K562 (cell line): ENCODE data around the gene TMEM217. TPM values are rescaled to one million over a fixed set of nuclear protein-coding genes. Genes with fewer than 3 reads are reported as not detected.

ENCODE experiments used
- ATAC-seq: fragments of 200-7000 bp; cut with Tn5 transposase; 3 replicates; pipeline ENCODE4 v1.9.1; 2020; ENCODE audit warnings: moderate library complexity
- BruUV-seq: library from RNA; stranded (reverse); fragments of 400-500 nt; replicated peaks from 2 replicates; lab custom pipeline; 2021; lab: Mats Ljungman, UMichigan
- CTCF ChIA-PET: fragments of 300-600 bp; formaldehyde crosslinking; extraction: SDS; loops from one replicate; lab custom pipeline; 2021; ENCODE audit warnings: low intra/inter-chr PET ratio; lab: Yijun Ruan, JAX
- POLR2A ChIA-PET: fragments of 300-600, 350-650 bp; sonication (Branson Sonifier 250); formaldehyde crosslinking; extraction: SDS; loops from one replicate; lab custom pipeline; 2021; ENCODE audit warnings: antibody characterized with exemption, inconsistent platforms; lab: Yijun Ruan, JAX
- DNase-seq, 4 experiments: peaks; one replicate each; pipeline versions ENCODE4 v3.0.0 to v3.0.0-alpha.2; 2011 to 2018; ENCODE audit warnings: low spot score in 3 of 4, mixed read lengths in 3 of 4; ENCODE audit errors: extremely low read depth in 1 of 4
- FAIRE-seq: peaks from 2 replicates; lab custom pipeline; 2011; peaks lifted over from hg19 to GRCh38; lab: Jason Lieb, UNC
- H2AFZ ChIP-seq: 2 replicates; pipeline ENCODE4 v1.6.0; 2011; ENCODE audit warnings: low read depth, low read length, control low read depth, inconsistent platforms
- H3K27ac ChIP-seq: fragments of 200-600 bp; 3 replicates; pipeline ENCODE4 v1.8.0; 2011; ENCODE audit warnings: low read depth, mild to moderate bottlenecking, control low read depth, inconsistent platforms, low read length, moderate library complexity, mixed read lengths; ENCODE audit errors: extremely low read depth
- H3K27me3 ChIP-seq, 2 experiments: fragments of 300-600 bp in 1 of 2; 2 replicates in 1 of 2; 3 replicates in 1 of 2; pipeline versions ENCODE4 v1.6.0 to v1.8.0; 2011; ENCODE audit warnings: inconsistent platforms in 2 of 2, low read length in 2 of 2, mild to moderate bottlenecking in 1 of 2, mixed read lengths in 1 of 2, moderate library complexity in 1 of 2; ENCODE audit not compliant: control insufficient read depth in 2 of 2, insufficient read depth in 2 of 2
- H3K36me3 ChIP-seq: fragments of 300-600 bp; 3 replicates; pipeline ENCODE4 v1.8.0; 2011; ENCODE audit warnings: mild to moderate bottlenecking, low read length, inconsistent platforms; ENCODE audit not compliant: control insufficient read depth, insufficient read depth
- H3K4me1 ChIP-seq, 2 experiments: fragments of 200-600 bp in 1 of 2; replicated peaks in 1 of 2; 2 replicates in 1 of 2; 3 replicates in 1 of 2; pipeline versions ENCODE4 v1.5.1 to v1.8.0; 2011; ENCODE audit warnings: inconsistent platforms in 2 of 2, low read length in 2 of 2, mild to moderate bottlenecking in 1 of 2, mixed read lengths in 1 of 2, moderate library complexity in 1 of 2; ENCODE audit not compliant: control insufficient read depth in 2 of 2, insufficient read depth in 2 of 2
- H3K4me2 ChIP-seq: 2 replicates; pipeline ENCODE4 v1.6.1; 2011; ENCODE audit warnings: low read length, control low read depth, inconsistent platforms, mixed read lengths; ENCODE audit not compliant: insufficient read depth
- H3K4me3 ChIP-seq: fragments of 200-600 bp; sonication (generic), shearing (Covaris generic); 2 replicates; pipeline ENCODE4 v1.5.1; 2016; ENCODE audit warnings: control low read depth, inconsistent platforms
- H3K79me2 ChIP-seq: fragments of 200-600 bp; 3 replicates; pipeline ENCODE4 v1.8.0; 2011; ENCODE audit warnings: low read length, inconsistent platforms; ENCODE audit not compliant: control insufficient read depth, insufficient read depth
- H3K9ac ChIP-seq, 2 experiments: 2 replicates each; pipeline versions ENCODE4 v1.6.0 to v1.6.1; 2011; ENCODE audit warnings: low read depth in 2 of 2, low read length in 2 of 2, control low read depth in 1 of 2, inconsistent platforms in 1 of 2, mild to moderate bottlenecking in 1 of 2, mixed read lengths in 1 of 2; ENCODE audit not compliant: insufficient read depth in 1 of 2
- H3K9me1 ChIP-seq: one replicate; pipeline ENCODE4 v1.6.0; 2011; ENCODE audit warnings: inconsistent platforms, mild to moderate bottlenecking, low read length, moderate library complexity; ENCODE audit not compliant: control insufficient read depth, insufficient read depth
- H3K9me3 ChIP-seq: replicated peaks from 2 replicates; pipeline ENCODE4 v1.5.1; 2011; ENCODE audit warnings: low read depth, low read length, inconsistent platforms; ENCODE audit not compliant: control insufficient read depth, insufficient read depth
- H4K20me1 ChIP-seq: replicated peaks from 2 replicates; pipeline ENCODE4 v1.6.1; 2011; ENCODE audit warnings: low read length, inconsistent platforms, mixed read lengths; ENCODE audit not compliant: control insufficient read depth, insufficient read depth
- CBX2 ChIP-seq: fragments of 200-600 bp; sonication (generic); IDR thresholded peaks from one replicate; pipeline ENCODE4 v1.6.1; 2012; ENCODE audit warnings: mild to moderate bottlenecking, low read length, inconsistent platforms; ENCODE audit not compliant: insufficient read depth, poor library complexity, severe bottlenecking
- CGGBP1 ChIP-seq: fragments of 250-450 bp; sonication (Bioruptor Pico); IDR thresholded peaks from 2 replicates; pipeline ENCODE4 v1.9.0; 2021; ENCODE audit warnings: mild to moderate bottlenecking
- CHD7 ChIP-seq: fragments of 200-600 bp; sonication (generic); IDR thresholded peaks from one replicate; pipeline ENCODE4 v1.6.1; 2012; ENCODE audit warnings: mild to moderate bottlenecking, low read depth, low read length, inconsistent platforms
- ILF3 ChIP-seq: fragments of 450-650 bp; IDR thresholded peaks from 2 replicates; pipeline ENCODE4 v1.6.1; 2018; ENCODE audit warnings: antibody characterized with exemption, mild to moderate bottlenecking, moderate library complexity, borderline replicate concordance
- RBM14 ChIP-seq: fragments of 200-400 bp; formaldehyde crosslinking; IDR thresholded peaks from 2 replicates; pipeline ENCODE4 v1.6.1; 2018; ENCODE audit warnings: low read depth, mild to moderate bottlenecking, low read length, moderate library complexity, borderline replicate concordance; ENCODE audit not compliant: insufficient read depth
- TEAD2 ChIP-seq: fragments of 450-650 bp; IDR thresholded peaks from 2 replicates; pipeline ENCODE4 v1.6.1; 2016; ENCODE audit warnings: missing genetic modification characterization, control low read depth, missing compliant biosample characterization
- ZBTB2 ChIP-seq: fragments of 450-650 bp; IDR thresholded peaks from 2 replicates; pipeline ENCODE4 v1.6.1; 2016; ENCODE audit warnings: antibody characterized with exemption
- ZNF583 ChIP-seq: fragments of 250-450 bp; sonication (Bioruptor Pico); IDR thresholded peaks from 2 replicates; pipeline ENCODE4 v1.4.0; 2020
- WGBS: fragments of 100-300 bp; shearing (Covaris generic); methylation state at CpG from one replicate; pipeline ENCODE4 v1.1.6; 2016; ENCODE audit warnings: low coverage, mixed read lengths; ENCODE audit not compliant: insufficient coverage; ENCODE audit errors: missing lambda C conversion rate; 5-methylcytosine and 5-hydroxymethylcytosine counted together
- in situ Hi-C: fragments of 300-500 bp; cut with MboI; formaldehyde crosslinking; loops from 4 replicates; pipeline ENCODE4 v1.15.0; 2018; ENCODE audit warnings: inconsistent platforms, mixed read lengths
- intact Hi-C: fragments of 100-400 bp; cut with micrococcal nuclease; formaldehyde crosslinking; loops from 2 replicates; pipeline ENCODE4 v1.14.2; 2022
- polyA plus RNA-seq, 8 experiments: library from polyadenylated mRNA; depleted of rRNA in 4 of 8; stranded (reverse) in 5 of 8; unstranded in 3 of 8; fragments of >200 nt; fragmentation: Nextera tagmentation in 2 of 8; fragmentation: Illumina TruSeq in 1 of 8; extraction: Ambion mirVana in 2 of 8; extraction: Trizol in 1 of 8; gene quantifications; 2 replicates each; pipeline versions ENCODE4 v1.2.1 to v1.2.3, GENCODE V29; 2011 to 2014; ENCODE audit warnings: inconsistent platforms in 1 of 8, missing spikeins in 1 of 8
- total RNA-seq, 7 experiments: library from RNA; depleted of rRNA in 6 of 7; stranded (reverse); fragments of >200 nt in 6 of 7; fragmentation: Illumina TruSeq in 2 of 7; extraction: Trizol in 2 of 7; gene quantifications; 2 replicates each; pipeline versions ENCODE4 v1.2.1 to v1.2.3, GENCODE V29; 2011 to 2021; ENCODE audit warnings: low replicate concordance in 1 of 7

Gene TMEM217
- total and polyA plus RNA-seq, 9 of the 15 experiments (the other 6 are each of a cell fraction or from before 2014, with no cell fraction given), result 1.3 to 8.0 (median 1.9) TPM

GRCh38 chr6:37218061-37218460 is 39.9 kb downstream of the TMEM217 start:
- in situ Hi-C loops, result no loop called here
- H4K20me1 ChIP-seq, result no peaks in the 10 kb centered on the region
- no peaks in the 10 kb centered on the region for H3K36me3 ChIP-seq
- no peak overlapping the region for H3K9ac ChIP-seq
- H3K4me1 ChIP-seq, result peaks cover 6 to 12% of the 10 kb centered on the region in 2 experiments; a peak in 4 of 5 replicates
- WGBS, result 72% methylated on average over 6 of the region's 6 CpGs
- ChIA-PET POLR2A (no interaction called here), CTCF (no interaction called here)
- H2AFZ ChIP-seq, result no peak overlapping the region
- no peak overlapping the region for H3K4me2 ChIP-seq
- BruUV-seq, result no TSS peak
- DNase-seq (no peak), FAIRE-seq (no peak), ATAC-seq (no peak)
- no peaks in the 10 kb centered on the region for H3K79me2 ChIP-seq
- H3K27me3 ChIP-seq, result no peaks in the 10 kb centered on the region
- no peaks in the 10 kb centered on the region for H3K9me3 ChIP-seq
- H3K9me1 ChIP-seq, result no peaks in the 10 kb centered on the region
- intact Hi-C loops, result loop anchor here (10.0 kb wide), 1 partner anchor 333 kb away; the partner anchor contains the start of gene C6orf89
- H3K4me3 ChIP-seq, result no peak overlapping the region
- H3K27ac ChIP-seq, result no peak overlapping the region
- TF ChIP-seq TEAD2 (tag) (no peak), ILF3 (no peak), ZBTB2 (no peak), CHD7 (no peak), RBM14 (no peak), CBX2 (no peak), ZNF583 (CRISPR knock-in tag) (no peak), CGGBP1 (CRISPR knock-in tag) (no peak)
